ENCODE results near the gene AHCYL1.
"Not testable (repeated sequence)": the region's sequence is repeated elsewhere in the genome, so short reads cannot be mapped to it uniquely, and the experiment has no call there.

Gene AHCYL1

GRCh38 chr1:109984456-109985246, at the start of gene AHCYL1:
AHCYL1 (plus strand) TSS chr1:109984765; CDS start chr1:109985053, 288 bp downstream.
- peak; percentile 92 to 98 for DNase-seq

- DNase-seq: no peak
Observed at GRCh38 chr1:109935451-109935900, 49.1 kb upstream of the AHCYL1 start.

GRCh38 chr1:109937738-109938137, 46.8 kb upstream of the AHCYL1 start:
- no peak for DNase-seq

GRCh38 chr1:109938556-109938955, 46.0 kb upstream of the AHCYL1 start:
- DNase-seq: no peak

- no peak for DNase-seq
Observed at GRCh38 chr1:109942434-109942833, 42.1 kb upstream of the AHCYL1 start.

- no peak for DNase-seq
Observed at GRCh38 chr1:109944541-109944940, 40.0 kb upstream of the AHCYL1 start.

GRCh38 chr1:109946511-109946910, 38.1 kb upstream of the AHCYL1 start:
- no peak for DNase-seq

GRCh38 chr1:109947582-109948284, 36.8 kb upstream of the AHCYL1 start:
- no peak for DNase-seq

GRCh38 chr1:109948285-109948630, 36.3 kb upstream of the AHCYL1 start:
- DNase-seq: no peak

- no peak for DNase-seq
Observed at GRCh38 chr1:109950038-109950437, 34.5 kb upstream of the AHCYL1 start.

GRCh38 chr1:109950509-109950908, 34.1 kb upstream of the AHCYL1 start:
- no peak for DNase-seq

- not testable (repeated sequence) for DNase-seq
Observed at GRCh38 chr1:109951501-109951900, 33.1 kb upstream of the AHCYL1 start.

- no peak for DNase-seq
Observed at GRCh38 chr1:109954041-109954512, 30.5 kb upstream of the AHCYL1 start.

- no peak for DNase-seq
Observed at GRCh38 chr1:109959632-109959973, 25.0 kb upstream of the AHCYL1 start.

GRCh38 chr1:109959974-109960744, 24.4 kb upstream of the AHCYL1 start:
- DNase-seq: no peak

- DNase-seq: no peak
Observed at GRCh38 chr1:109960745-109961094, 23.8 kb upstream of the AHCYL1 start.

- DNase-seq: no peak
Observed at GRCh38 chr1:109963864-109964263, 20.7 kb upstream of the AHCYL1 start.

GRCh38 chr1:109969146-109969829, 15.3 kb upstream of the AHCYL1 start:
- DNase-seq: no peak

GRCh38 chr1:109969907-109970306, 14.7 kb upstream of the AHCYL1 start:
- no peak for DNase-seq

GRCh38 chr1:109971559-109971958, 13.0 kb upstream of the AHCYL1 start:
- no peak for DNase-seq

- no peak for DNase-seq
Observed at GRCh38 chr1:109974191-109974590, 10.4 kb upstream of the AHCYL1 start.

GRCh38 chr1:109975718-109976117, 8.8 kb upstream of the AHCYL1 start:
- no peak for DNase-seq

- DNase-seq: no peak
Observed at GRCh38 chr1:109976762-109977161, 7.8 kb upstream of the AHCYL1 start.

Measured in NCI-H524 (cell line).